Aorta (tissue), 5 donors: Measurements from ENCODE around the gene BCL2L14. TPM values are rescaled to one million over a fixed set of nuclear protein-coding genes. Genes with fewer than 3 reads are reported as not detected.
"Not testable (repeated sequence)": the region's sequence is repeated elsewhere in the genome, so short reads cannot be mapped to it uniquely, and the experiment has no call there.

ENCODE experiments used
- ATAC-seq: fragments of 200-7000 bp; cut with Tn5 transposase; one replicate; pipeline ENCODE4 v1.9.1; 2022; ENCODE audit warnings: moderate library complexity; ENCODE audit not compliant: low FRiP score
- DNase-seq, 2 donors: peaks; one replicate each; pipeline ENCODE4 v3.0.0-alpha.2; 2020
- H3K27ac ChIP-seq, 2 donors: one replicate each; pipeline ENCODE4 v1.5.1; 2013; ENCODE audit warnings: low read length in 2 of 2, mild to moderate bottlenecking in 2 of 2, moderate library complexity in 2 of 2, control low read depth in 1 of 2, inconsistent platforms in 1 of 2, low read depth in 1 of 2
- H3K27me3 ChIP-seq, 2 donors: one replicate each; pipeline ENCODE4 v1.6.1; 2013; ENCODE audit warnings: control low read depth in 1 of 2, low read length in 1 of 2, mild to moderate bottlenecking in 1 of 2, moderate library complexity in 1 of 2; ENCODE audit not compliant: insufficient read depth in 2 of 2, control insufficient read depth in 1 of 2
- H3K36me3 ChIP-seq, 2 donors: one replicate each; pipeline ENCODE4 v1.6.1; 2013; ENCODE audit warnings: control low read depth in 1 of 2, low read length in 1 of 2, mild to moderate bottlenecking in 1 of 2; ENCODE audit not compliant: insufficient read depth in 2 of 2, control insufficient read depth in 1 of 2
- H3K4me1 ChIP-seq, 2 donors: one replicate each; pipeline ENCODE4 v1.6.1; 2013; ENCODE audit warnings: low read length in 2 of 2, control low read depth in 1 of 2, mild to moderate bottlenecking in 1 of 2, moderate library complexity in 1 of 2; ENCODE audit not compliant: insufficient read depth in 2 of 2, control insufficient read depth in 1 of 2
- H3K4me3 ChIP-seq, 2 donors: one replicate each; pipeline ENCODE4 v1.5.1; 2013; ENCODE audit warnings: low read length in 2 of 2, control low read depth in 1 of 2, mild to moderate bottlenecking in 1 of 2
- H3K9me3 ChIP-seq: one replicate; pipeline ENCODE4 v1.6.1; 2013; ENCODE audit warnings: mild to moderate bottlenecking, low read length; ENCODE audit not compliant: control insufficient read depth
- WGBS, 2 donors: extraction: QIAGEN DNeasy Blood & Tissue Kit; methylation state at CpG; one replicate each; pipeline ENCODE4 v1.1.7; 2013; 5-methylcytosine and 5-hydroxymethylcytosine counted together
- intact Hi-C, 2 donors: fragments of 100-400 bp; cut with DNase I; formaldehyde crosslinking; loops; one replicate each; pipeline versions ENCODE4 v1.14.2 to v1.15.0; 2022
- microRNA-seq, 2 donors: library from miRNA; unstranded; fragments of <30 nt; microRNA quantifications; one replicate each; pipeline ENCODE4 v1.2.0, GENCODE V29; 2020
- polyA plus RNA-seq, 2 donors: library from polyadenylated mRNA; stranded (reverse); fragments of 200-250 nt; gene quantifications; one replicate each; pipeline ENCODE4 v1.2.3, GENCODE V29; 2013
- total RNA-seq, 2 donors: library from RNA; stranded (reverse); fragmentation: NEBNext Ultra II Directional; extraction: Animal tissue kit (Norgen Biotek cat#: 25700); gene quantifications; one replicate each; pipeline ENCODE4 v1.2.1, GENCODE V29; 2021
- donor health status: healthy with polysubstance abuse.
- donor health status: Bipolar disorder and iron deficiency.
- donor health status: DM: no; HTN: no; CAD: no.
- donor health status: DM: no; HTN: no; CAD: no.
- donor health status: DM: yes; HTN: yes; CAD: no.

BCL2L14 gene
- total and polyA plus RNA-seq, 4 donors: 4.0 TPM; not detected in 3

DNA sequence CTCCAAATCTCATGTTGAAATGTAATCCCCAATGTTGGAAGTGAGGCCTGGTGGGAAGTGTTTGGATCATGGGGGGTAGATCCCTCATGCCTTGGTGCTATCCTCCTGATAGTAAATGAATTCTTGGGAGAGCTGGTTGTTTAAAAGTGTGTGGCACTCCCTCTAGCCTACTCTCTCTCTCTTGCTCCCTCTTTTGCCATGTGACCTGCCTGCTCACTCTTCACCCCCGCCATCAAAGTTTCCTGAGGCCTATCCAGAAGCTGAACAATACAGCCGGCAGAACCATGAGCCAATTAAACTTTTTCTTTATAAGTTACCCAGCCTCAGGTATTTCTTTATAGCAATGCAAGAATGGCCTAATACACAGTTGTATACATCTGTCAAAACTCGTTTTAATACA is 62.5 kb downstream of the BCL2L14 start:
- ATAC-seq: no peak
- Histone ChIP-seq H3K9me3 (no peaks in the 10 kb centered on the region), H3K27ac (no peak overlapping the region), H3K4me1 (peaks cover 0 to 1% of the 10 kb centered on the region in 2 donors), H3K36me3 (no peaks in the 10 kb centered on the region), H3K27me3 (no peaks in the 10 kb centered on the region), H3K4me3 (no peak overlapping the region)
- intact Hi-C loops: no loop called here
- 83 to 88% methylated on average over 3 of the region's 3 CpGs for WGBS, 2 donors
- no peak for DNase-seq

DNA sequence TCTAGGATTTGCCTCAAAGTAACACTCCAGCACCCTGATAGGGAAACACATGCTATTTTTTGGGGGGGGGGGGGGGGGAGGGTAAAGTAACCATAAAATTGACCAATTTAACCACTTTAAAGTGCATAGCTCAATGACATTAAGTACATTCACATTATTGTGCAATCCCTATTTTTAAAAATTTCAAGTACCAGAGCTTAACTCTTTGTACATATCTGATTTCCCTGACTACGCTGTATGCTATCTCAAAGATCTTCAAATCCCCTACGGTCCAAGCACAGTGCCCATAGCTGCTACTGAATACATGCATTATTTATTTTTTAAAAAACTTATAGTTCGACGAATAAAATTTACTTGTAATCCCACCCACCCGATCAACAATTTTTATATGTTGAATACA is 63.0 kb downstream of the BCL2L14 start:
- H3K4me3 ChIP-seq: no peak overlapping the region
- no peaks in the 10 kb centered on the region for H3K27me3 ChIP-seq
- ATAC-seq (no peak), DNase-seq (no peak)
- 96% methylated on average over 5 of the region's 5 CpGs for WGBS, 2 donors
- peaks cover 0 to 1% of the 10 kb centered on the region in 2 donors for H3K4me1 ChIP-seq
- H3K36me3 ChIP-seq: no peaks in the 10 kb centered on the region
- intact Hi-C loops: no loop called here
- H3K27ac ChIP-seq: no peak overlapping the region
- H3K9me3 ChIP-seq: no peaks in the 10 kb centered on the region

DNA sequence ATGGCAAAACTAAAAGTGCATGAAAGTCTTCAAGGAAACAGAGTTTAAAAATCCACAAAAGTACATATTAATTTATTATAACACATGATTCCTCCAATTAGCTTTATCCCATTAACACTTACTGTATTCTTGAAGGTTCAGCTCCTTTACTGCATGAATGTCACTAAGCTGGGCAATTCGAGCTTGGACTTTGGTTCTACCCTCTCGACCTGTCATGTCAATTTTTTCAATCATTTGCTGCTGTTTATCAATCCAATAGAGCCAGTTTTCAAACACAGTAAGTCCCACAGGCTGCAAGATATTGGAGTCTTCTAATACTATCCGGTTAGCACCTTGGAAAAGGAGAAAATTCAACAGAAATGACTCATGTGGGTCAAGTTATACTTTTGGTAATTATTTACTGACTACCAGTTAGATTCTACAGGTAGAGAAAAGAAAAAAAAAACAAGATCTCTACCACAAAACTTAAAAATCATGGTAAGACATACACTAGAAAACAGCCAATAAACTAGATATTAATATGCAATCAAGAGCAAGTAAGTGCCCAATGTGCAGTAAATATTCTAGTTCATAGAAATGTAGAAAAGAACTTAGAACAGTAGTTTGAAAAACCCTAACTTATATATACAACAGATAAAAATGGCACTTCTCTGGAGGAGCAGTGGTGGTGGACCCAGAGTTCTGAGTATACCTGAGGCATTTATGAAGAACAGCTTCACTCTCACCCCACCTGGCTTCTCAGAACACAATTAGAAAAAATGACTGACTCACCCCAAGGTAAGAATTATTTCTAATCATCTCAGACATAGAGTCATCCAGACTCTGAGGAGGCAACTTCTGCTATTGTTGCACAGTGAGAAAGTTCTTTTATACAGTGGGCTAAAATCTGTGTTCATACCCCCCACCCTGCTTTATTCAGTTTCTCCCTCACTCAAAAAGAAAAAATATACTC is 67.7 kb downstream of the BCL2L14 start:
- H3K9me3 ChIP-seq: no peaks in the 10 kb centered on the region
- H3K27me3 ChIP-seq: no peaks in the 10 kb centered on the region
- intact Hi-C loops: no loop called here
- 90 to 91% methylated on average over 3 of the region's 3 CpGs for WGBS, 2 donors
- DNase-seq (no peak), ATAC-seq (no peak)
- peaks cover 0 to 2% of the 10 kb centered on the region in 2 donors for H3K36me3 ChIP-seq
- peaks cover 0 to 1% of the 10 kb centered on the region in 2 donors for H3K4me1 ChIP-seq
- H3K27ac ChIP-seq: no peak overlapping the region
- H3K4me3 ChIP-seq: no peak overlapping the region

DNA sequence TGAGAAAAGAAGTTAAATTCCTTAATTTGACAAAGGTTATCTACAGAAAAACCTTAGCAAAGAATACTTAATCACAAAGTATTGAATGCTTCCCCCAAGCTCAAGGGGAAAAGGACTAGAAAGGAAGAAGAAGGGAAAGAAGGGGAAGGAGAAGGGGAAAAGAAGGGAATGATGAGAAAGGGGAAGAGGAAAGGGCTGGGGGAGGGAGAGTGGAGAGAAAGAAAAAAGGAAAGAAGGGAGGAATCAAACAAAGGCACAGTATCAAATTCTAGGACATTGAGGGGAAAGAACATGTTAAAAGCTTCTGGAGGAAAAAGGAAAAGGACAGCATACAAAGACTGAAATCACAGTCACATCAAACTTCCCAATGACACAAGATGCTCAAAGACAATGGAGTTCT is 70.3 kb downstream of the BCL2L14 start:
- ATAC-seq (no peak), DNase-seq (no peak)
- Histone ChIP-seq H3K9me3 (no peaks in the 10 kb centered on the region), H3K27ac (no peak overlapping the region), H3K4me3 (no peak overlapping the region), H3K36me3 (peaks cover 0 to 2% of the 10 kb centered on the region in 2 donors), H3K27me3 (no peaks in the 10 kb centered on the region), H3K4me1 (peaks cover 0 to 1% of the 10 kb centered on the region in 2 donors)
- intact Hi-C loops: no loop called here

DNA sequence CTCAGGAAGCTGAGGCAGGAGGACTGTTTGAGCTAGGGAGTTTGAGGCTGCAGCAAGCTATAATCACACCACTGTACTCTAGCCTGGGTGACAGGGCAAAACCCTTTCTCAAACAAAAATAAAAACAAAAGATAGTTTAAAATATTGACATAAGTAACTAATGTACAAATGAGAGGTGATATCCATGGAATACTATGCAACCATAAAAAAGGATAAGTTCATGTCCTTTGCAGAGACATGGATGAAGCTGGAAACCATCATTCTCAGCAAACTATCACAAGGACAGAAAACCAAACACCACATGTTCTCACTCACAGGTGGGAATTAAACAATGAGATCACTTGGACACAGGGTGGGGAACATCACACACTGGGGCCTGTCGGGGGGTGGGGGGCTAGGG is 73.8 kb downstream of the BCL2L14 start:
- intact Hi-C loops, H3K36me3 ChIP-seq, H3K4me1 ChIP-seq, ATAC-seq, H3K27me3 ChIP-seq, H3K9me3 ChIP-seq, H3K27ac ChIP-seq, H3K4me3 ChIP-seq, DNase-seq: not testable (repeated sequence)
- 53 to 100% methylated on average over 1 of the region's 1 CpG for WGBS, 2 donors

DNA sequence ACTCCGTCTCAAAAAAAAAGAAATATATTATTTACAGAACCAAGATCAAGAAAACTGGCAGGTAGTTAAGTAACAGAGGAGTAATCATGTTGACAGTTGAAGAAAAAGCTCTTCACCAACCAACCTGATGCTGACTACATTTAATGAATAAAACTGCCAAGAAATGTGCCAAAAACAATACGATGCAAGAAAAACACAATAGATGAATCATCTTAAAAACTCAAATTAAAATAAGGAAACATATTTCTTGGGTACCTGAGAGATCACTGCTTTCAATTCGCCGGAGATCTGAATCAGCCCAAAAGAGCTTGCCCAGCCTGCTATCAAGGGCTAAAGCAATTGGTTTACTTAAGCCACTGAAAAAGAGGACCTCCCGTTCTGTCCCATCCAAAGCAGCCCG is 76.4 kb downstream of the BCL2L14 start:
- 42 to 47% methylated on average over 6 of the region's 6 CpGs for WGBS, 2 donors
- DNase-seq: no peak
- H3K4me3 ChIP-seq: no peak overlapping the region
- intact Hi-C loops: no loop called here
- ATAC-seq: no peak
- no peak overlapping the region for H3K27ac ChIP-seq
- no peaks in the 10 kb centered on the region for H3K4me1 ChIP-seq
- H3K36me3 ChIP-seq: peaks cover 4 to 6% of the 10 kb centered on the region in 2 donors
- H3K9me3 ChIP-seq: no peaks in the 10 kb centered on the region
- no peaks in the 10 kb centered on the region for H3K27me3 ChIP-seq

Small RNAs within 50 kb of the gene (microRNA-seq; reads per million reads assigned to microRNA genes)
- 0 reads per million in 2 donors for gene MIR1244-4

Other genes starting within 250 kb of the BCL2L14 start
- gene LRP6, start 196.1 kb downstream of the BCL2L14 start, total RNA-seq: 10 to 100 TPM; 36.5 to 57.0 TPM
- 10 to 100 TPM in 1 of 2 donors, 1 to 10 TPM in 1; 5.4 to 14.5 TPM for gene LRP6, start 196.1 kb downstream of the BCL2L14 start, polyA plus RNA-seq